DND-41 (cell line): Measurements from ENCODE around the gene JMJD1C.

ENCODE experiments used
- ATAC-seq: fragments of 200-7000 bp; cut with Tn5 transposase; 3 replicates; pipeline ENCODE4 v1.9.1; 2021; ENCODE audit warnings: low read depth; ENCODE audit not compliant: insufficient read depth
- DNase-seq: peaks from one replicate; pipeline ENCODE4 v3.0.0-alpha.2; 2020
- H2AFZ ChIP-seq: 2 replicates; pipeline ENCODE4 v1.6.0; 2012; ENCODE audit warnings: low read depth, low read length
- H3K27ac ChIP-seq: 2 replicates; pipeline ENCODE4 v1.5.1; 2012; ENCODE audit warnings: low read length, inconsistent platforms
- H3K27me3 ChIP-seq: fragments of 200-600 bp; sonication (generic); 2 replicates; pipeline ENCODE4 v1.6.0; 2012; ENCODE audit warnings: low read length, mild to moderate bottlenecking, inconsistent platforms; ENCODE audit not compliant: insufficient read depth, poor library complexity
- H3K36me3 ChIP-seq: 2 replicates; pipeline ENCODE4 v1.5.1; 2012; ENCODE audit warnings: low read length, inconsistent platforms; ENCODE audit not compliant: insufficient read depth
- H3K4me1 ChIP-seq: 2 replicates; pipeline ENCODE4 v1.5.1; 2012; ENCODE audit warnings: mild to moderate bottlenecking, low read length; ENCODE audit not compliant: insufficient read depth
- H3K4me2 ChIP-seq: 2 replicates; pipeline ENCODE4 v1.6.0; 2012; ENCODE audit warnings: mild to moderate bottlenecking, moderate library complexity, low read length, inconsistent platforms; ENCODE audit not compliant: insufficient read depth
- H3K4me3 ChIP-seq, 2 experiments: fragments of 200-600 bp in 1 of 2; shearing (Covaris generic) in 1 of 2; 2 replicates each; pipeline ENCODE4 v1.5.1; 2012 to 2016; ENCODE audit warnings: inconsistent platforms in 2 of 2, low read length in 2 of 2, mild to moderate bottlenecking in 2 of 2, low read depth in 1 of 2, moderate library complexity in 1 of 2
- H3K79me2 ChIP-seq: 2 replicates; pipeline ENCODE4 v1.6.0; 2012; ENCODE audit warnings: low read length, inconsistent platforms; ENCODE audit not compliant: insufficient read depth
- H3K9ac ChIP-seq: 2 replicates; pipeline ENCODE4 v1.6.0; 2012; ENCODE audit warnings: low read depth, mild to moderate bottlenecking, inconsistent platforms, low read length, moderate library complexity
- H3K9me3 ChIP-seq: 2 replicates; pipeline ENCODE4 v1.5.1; 2012; ENCODE audit warnings: low read length, moderate library complexity, mild to moderate bottlenecking, inconsistent platforms; ENCODE audit not compliant: insufficient read depth, severe bottlenecking
- H4K20me1 ChIP-seq: 2 replicates; pipeline ENCODE4 v1.6.0; 2012; ENCODE audit warnings: low read length; ENCODE audit not compliant: insufficient read depth
- EZH2 ChIP-seq: IDR thresholded peaks from 3 replicates; pipeline ENCODE4 v1.6.1; 2012; ENCODE audit warnings: borderline replicate concordance, low read depth, mild to moderate bottlenecking, moderate library complexity, low read length, inconsistent platforms; ENCODE audit not compliant: severe bottlenecking
- TF ChIP-seq, protein P1 (sequence below): IDR thresholded peaks from 2 replicates; pipeline ENCODE4 v1.5.1; 2012; ENCODE audit warnings: borderline replicate concordance, low read length, moderate library complexity, mild to moderate bottlenecking; ENCODE audit not compliant: poor library complexity, severe bottlenecking; ENCODE audit errors: extremely low read depth

The JMJD1C gene

DNA sequence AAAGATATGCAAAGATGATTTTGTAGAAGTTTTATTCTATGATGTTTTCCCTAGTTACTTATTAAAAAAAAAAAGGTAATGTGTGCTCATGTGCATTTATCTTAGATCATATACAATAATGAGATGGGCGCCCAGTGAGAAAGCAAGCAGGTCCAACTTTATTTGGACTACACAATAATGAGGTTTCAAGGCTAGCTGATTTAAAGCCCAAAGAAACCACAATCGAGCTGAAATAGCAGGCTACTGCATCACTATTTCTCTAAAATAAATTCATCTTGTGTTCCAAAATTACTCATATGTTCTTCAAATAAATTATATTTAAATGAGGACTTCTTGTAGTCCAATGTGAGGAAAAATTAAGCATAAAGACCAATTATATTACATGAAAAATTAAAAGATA is 110.1 kb downstream of the JMJD1C start:
- Histone ChIP-seq H3K27me3 (no peaks in the 10 kb centered on the region), H3K4me3 (no peak overlapping the region), H4K20me1 (no peaks in the 10 kb centered on the region; the same call in 1 of the 2 replicates), H3K4me1 (no peaks in the 10 kb centered on the region), H3K36me3 (no peaks in the 10 kb centered on the region), H3K9ac (no peak overlapping the region), H3K27ac (no peak overlapping the region), H3K9me3 (no peaks in the 10 kb centered on the region), H3K4me2 (no peak overlapping the region), H2AFZ (no peak overlapping the region), H3K79me2 (peaks cover 65% of the 10 kb centered on the region)
- no peak for ATAC-seq
- DNase-seq, result no peak
- no peak for TF ChIP-seq EZH2
- TF ChIP-seq, protein P1, sequence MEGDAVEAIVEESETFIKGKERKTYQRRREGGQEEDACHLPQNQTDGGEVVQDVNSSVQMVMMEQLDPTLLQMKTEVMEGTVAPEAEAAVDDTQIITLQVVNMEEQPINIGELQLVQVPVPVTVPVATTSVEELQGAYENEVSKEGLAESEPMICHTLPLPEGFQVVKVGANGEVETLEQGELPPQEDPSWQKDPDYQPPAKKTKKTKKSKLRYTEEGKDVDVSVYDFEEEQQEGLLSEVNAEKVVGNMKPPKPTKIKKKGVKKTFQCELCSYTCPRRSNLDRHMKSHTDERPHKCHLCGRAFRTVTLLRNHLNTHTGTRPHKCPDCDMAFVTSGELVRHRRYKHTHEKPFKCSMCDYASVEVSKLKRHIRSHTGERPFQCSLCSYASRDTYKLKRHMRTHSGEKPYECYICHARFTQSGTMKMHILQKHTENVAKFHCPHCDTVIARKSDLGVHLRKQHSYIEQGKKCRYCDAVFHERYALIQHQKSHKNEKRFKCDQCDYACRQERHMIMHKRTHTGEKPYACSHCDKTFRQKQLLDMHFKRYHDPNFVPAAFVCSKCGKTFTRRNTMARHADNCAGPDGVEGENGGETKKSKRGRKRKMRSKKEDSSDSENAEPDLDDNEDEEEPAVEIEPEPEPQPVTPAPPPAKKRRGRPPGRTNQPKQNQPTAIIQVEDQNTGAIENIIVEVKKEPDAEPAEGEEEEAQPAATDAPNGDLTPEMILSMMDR, result no peak

DNA sequence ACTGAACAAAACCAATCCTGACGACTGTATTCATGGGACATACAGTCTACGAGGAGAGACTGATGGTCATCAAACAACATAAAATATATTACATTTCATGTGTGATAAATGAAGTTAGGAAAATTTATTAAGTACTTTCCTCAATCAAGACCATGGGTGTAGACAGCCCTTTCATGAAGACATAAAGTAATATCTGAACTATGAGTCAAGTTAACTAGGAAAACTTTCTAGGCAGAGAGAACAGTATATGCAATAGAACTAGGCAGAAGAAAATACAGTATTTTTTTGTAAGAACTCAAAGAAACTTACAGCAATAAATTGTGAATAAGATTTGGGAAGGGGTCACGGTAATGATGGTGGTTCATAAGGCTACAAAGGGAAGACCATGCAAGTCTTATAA is 112.8 kb downstream of the JMJD1C start:
- Histone ChIP-seq H3K36me3 (no peaks in the 10 kb centered on the region), H3K27me3 (no peaks in the 10 kb centered on the region), H3K4me1 (no peaks in the 10 kb centered on the region), H4K20me1 (no peaks in the 10 kb centered on the region; the same call in 1 of the 2 replicates), H3K9ac (no peak overlapping the region), H3K27ac (no peak overlapping the region), H3K79me2 (peaks cover 70% of the 10 kb centered on the region), H3K9me3 (no peaks in the 10 kb centered on the region), H2AFZ (no peak overlapping the region), H3K4me3 (no peak overlapping the region), H3K4me2 (no peak overlapping the region)
- DNase-seq, result no peak
- no peak for ATAC-seq
- TF ChIP-seq, protein P1, result no peak
- no peak for TF ChIP-seq EZH2

DNA sequence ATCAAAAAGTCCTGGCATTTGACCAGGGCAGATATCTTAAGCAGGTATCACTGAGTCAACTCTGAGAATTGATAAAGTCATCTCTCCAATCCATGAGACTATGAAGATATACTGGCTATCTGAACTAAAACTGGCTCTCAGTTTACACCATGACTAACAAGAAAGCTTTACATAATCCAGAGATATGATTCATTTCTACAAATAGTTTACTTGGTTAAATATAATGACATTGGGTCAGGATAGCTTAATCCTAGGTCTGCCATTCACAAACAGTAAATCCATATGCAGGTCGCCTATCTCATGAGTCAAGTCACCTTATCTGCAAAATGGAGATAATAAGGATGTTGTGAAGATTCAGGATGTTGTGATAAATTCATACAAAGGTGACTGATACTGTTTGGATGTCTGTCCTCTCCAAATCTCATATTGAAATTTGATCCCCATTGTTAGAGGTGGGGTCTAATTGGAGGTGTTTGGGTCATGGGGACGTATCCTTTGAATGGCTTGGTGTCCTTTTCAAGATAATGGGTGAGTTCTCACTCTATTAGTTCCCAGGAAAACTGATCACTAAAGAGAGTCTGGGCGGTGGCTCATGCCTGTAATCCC is 117.4 kb downstream of the JMJD1C start:
- DNase-seq (no peak), ATAC-seq (no peak)
- Histone ChIP-seq H4K20me1 (peaks cover 3% of the 10 kb centered on the region; the same call in 1 of the 2 replicates), H3K27ac (no peak overlapping the region), H3K9me3 (no peaks in the 10 kb centered on the region), H2AFZ (no peak overlapping the region), H3K27me3 (no peaks in the 10 kb centered on the region), H3K4me3 (no peak overlapping the region), H3K4me1 (no peaks in the 10 kb centered on the region), H3K36me3 (no peaks in the 10 kb centered on the region), H3K4me2 (no peak overlapping the region), H3K79me2 (peaks cover 82% of the 10 kb centered on the region), H3K9ac (no peak overlapping the region)
- TF ChIP-seq EZH2, result no peak
- TF ChIP-seq, protein P1, result no peak
